Mesodermal cell (in vitro differentiated cells): Measurements from ENCODE around the gene IFNL4.
"Not testable (repeated sequence)": the region's sequence is repeated elsewhere in the genome, so short reads cannot be mapped to it uniquely, and the experiment has no call there.

Experiments
- H3K27ac ChIP-seq: 2 replicates; pipeline ENCODE4 v1.7.0; 2013; ENCODE audit warnings: mild to moderate bottlenecking, low read depth, low read length, moderate library complexity; ENCODE audit not compliant: severe bottlenecking
- H3K36me3 ChIP-seq: 2 replicates; pipeline ENCODE4 v1.7.1; 2013; ENCODE audit warnings: mild to moderate bottlenecking, low read length, moderate library complexity; ENCODE audit not compliant: control insufficient read depth, insufficient read depth
- H3K4me1 ChIP-seq: one replicate; pipeline ENCODE4 v1.7.1; 2013; ENCODE audit warnings: mild to moderate bottlenecking, low read length; ENCODE audit not compliant: insufficient read depth, control insufficient read depth, poor library complexity, severe bottlenecking
- H3K4me3 ChIP-seq: 2 replicates; pipeline ENCODE4 v1.7.0; 2013; ENCODE audit warnings: low read length, control low read depth, mild to moderate bottlenecking; ENCODE audit not compliant: insufficient read depth, poor library complexity, severe bottlenecking; ENCODE audit errors: extremely low read depth
- H3K9me3 ChIP-seq: 2 replicates; pipeline ENCODE4 v1.7.1; 2013; ENCODE audit warnings: mild to moderate bottlenecking, low read length, moderate library complexity; ENCODE audit not compliant: control insufficient read depth
- WGBS, 2 experiments: methylation state at CpG; one replicate each; pipeline ENCODE4 v1.1.5; 2013; ENCODE audit warnings: missing lambda C conversion rate in 2 of 2; ENCODE audit not compliant: insufficient coverage in 2 of 2; 5-methylcytosine and 5-hydroxymethylcytosine counted together

The IFNL4 gene

GRCh38 chr19:39254531-39255345 lies 6.1 kb upstream of the IFNL4 start:
- WGBS, 2 experiments, result 85 to 93% methylated on average over 25 to 26 of the region's 29 CpGs
- Histone ChIP-seq H3K36me3 (no peaks in the 10 kb centered on the region), H3K4me1 (peaks cover 4% of the 10 kb centered on the region), H3K9me3 (no peaks in the 10 kb centered on the region), H3K27ac (no peak overlapping the region), H3K4me3 (no peak overlapping the region)

GRCh38 chr19:39253374-39254149 lies 4.9 kb upstream of the IFNL4 start:
- 81 to 86% methylated on average over 3 of the region's 8 CpGs for WGBS, 2 experiments
- H3K36me3 ChIP-seq, result no peaks in the 10 kb centered on the region
- no peak overlapping the region for H3K4me3 ChIP-seq
- no peak overlapping the region for H3K27ac ChIP-seq
- peaks cover 4% of the 10 kb centered on the region for H3K4me1 ChIP-seq
- H3K9me3 ChIP-seq, result no peaks in the 10 kb centered on the region

GRCh38 chr19:39252458-39252857 lies 3.8 kb upstream of the IFNL4 start:
- Histone ChIP-seq H3K27ac (no peak overlapping the region), H3K4me1 (no peaks in the 10 kb centered on the region), H3K4me3 (no peak overlapping the region), H3K36me3 (no peaks in the 10 kb centered on the region), H3K9me3 (no peaks in the 10 kb centered on the region)
- 73 to 83% methylated on average over 1 of the region's 3 CpGs for WGBS, 2 experiments

- Histone ChIP-seq H3K9me3 (no peaks in the 10 kb centered on the region), H3K4me1 (no peaks in the 10 kb centered on the region), H3K4me3 (no peak overlapping the region), H3K36me3 (no peaks in the 10 kb centered on the region), H3K27ac (no peak overlapping the region)
- WGBS, 2 experiments, result 85 to 89% methylated on average over 1 to 2 of the region's 3 CpGs
These were observed 3.2 kb upstream of the IFNL4 start for GRCh38 chr19:39251846-39252245.

- Histone ChIP-seq H3K9me3 (no peaks in the 10 kb centered on the region), H3K27ac (no peak overlapping the region), H3K4me1 (no peaks in the 10 kb centered on the region), H3K4me3 (no peak overlapping the region), H3K36me3 (no peaks in the 10 kb centered on the region)
- 77 to 84% methylated on average over 4 of the region's 5 CpGs for WGBS, 2 experiments
These were observed 2.4 kb upstream of the IFNL4 start for GRCh38 chr19:39251081-39251480.

- Histone ChIP-seq H3K4me3 (peak overlapping the region; percentile 1), H3K4me1 (no peaks in the 10 kb centered on the region), H3K27ac (no peak overlapping the region), H3K9me3 (no peaks in the 10 kb centered on the region), H3K36me3 (no peaks in the 10 kb centered on the region)
- WGBS, 2 experiments, result 16 to 18% methylated on average over 82 to 90 of the region's 92 CpGs
These were observed 673 bp downstream of the IFNL4 start for GRCh38 chr19:39247701-39248664.

GRCh38 chr19:39246951-39247669 lies 1.5 kb downstream of the IFNL4 start:
- H3K9me3 ChIP-seq, result no peaks in the 10 kb centered on the region
- H3K36me3 ChIP-seq, result no peaks in the 10 kb centered on the region
- H3K4me3 ChIP-seq, result peak overlapping the region; percentile 2
- no peak overlapping the region for H3K27ac ChIP-seq
- WGBS, 2 experiments, result 19 to 20% methylated on average over 31 to 37 of the region's 42 CpGs
- no peaks in the 10 kb centered on the region for H3K4me1 ChIP-seq

- WGBS, 2 experiments, result no CpG with 5 or more reads among the region's 1 CpG
- H3K36me3 ChIP-seq, H3K4me3 ChIP-seq, H3K4me1 ChIP-seq, H3K9me3 ChIP-seq, H3K27ac ChIP-seq: not testable (repeated sequence)
These were observed 3.5 kb downstream of the IFNL4 start for GRCh38 chr19:39245166-39245565.

GRCh38 chr19:39244410-39245100 lies 4.1 kb downstream of the IFNL4 start, which contains the start of gene IFNL3:
TSS of gene IFNL3 (minus strand) at chr19:39245006. CDS start at chr19:39244967, 39 bp downstream.
- not testable (repeated sequence) for H3K4me1 ChIP-seq, H3K4me3 ChIP-seq, H3K36me3 ChIP-seq, H3K27ac ChIP-seq, H3K9me3 ChIP-seq
- 74 to 85% methylated on average over 3 to 8 of the region's 12 CpGs for WGBS, 2 experiments
